Measurements from ENCODE around the gene JAK1. TPM values are rescaled to one million over a fixed set of nuclear protein-coding genes. Genes with fewer than 3 reads are reported as not detected.
A peak's percentile ranks its signal among the peaks of the same experiment; 100 is the strongest.

Gene JAK1
- total RNA-seq, 1 experiment from 2014 or later, result 130 TPM

DNA sequence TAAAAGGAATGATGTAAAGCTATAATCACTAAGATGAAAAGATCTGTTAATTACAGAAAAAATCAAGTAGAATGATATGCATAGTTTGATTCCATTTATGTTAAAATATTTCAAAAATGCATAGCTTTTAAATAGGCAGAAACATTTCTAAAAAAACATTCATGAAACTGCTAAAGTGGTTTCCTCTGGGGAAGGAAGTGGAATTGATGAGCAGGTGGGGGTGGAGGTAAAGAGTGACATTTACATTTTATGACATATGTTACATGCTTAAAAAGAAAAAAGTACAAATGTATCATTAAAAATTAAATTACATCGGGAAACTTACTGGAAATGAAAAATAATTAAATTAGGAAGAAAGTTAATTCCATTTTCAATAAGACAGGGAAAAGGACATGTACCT, 42.8 kb upstream of the JAK1 start:
- Mint-ChIP-seq H3K27me3 (ENCODE audit: unreplicated experiment) (no peaks in the 10 kb centered on the region), H3K4me1 (ENCODE audit: low read depth, unreplicated experiment) (no peaks in the 10 kb centered on the region), H3K27ac (ENCODE audit: unreplicated experiment) (no peak overlapping the region), H3K9me3 (ENCODE audit: low read depth, unreplicated experiment) (peaks cover 2% of the 10 kb centered on the region), H3K4me3 (ENCODE audit: low read depth, unreplicated experiment) (no peak overlapping the region), H3K36me3 (ENCODE audit: insufficient read depth, unreplicated experiment) (no peaks in the 10 kb centered on the region)
- TF ChIP-seq, protein P1, sequence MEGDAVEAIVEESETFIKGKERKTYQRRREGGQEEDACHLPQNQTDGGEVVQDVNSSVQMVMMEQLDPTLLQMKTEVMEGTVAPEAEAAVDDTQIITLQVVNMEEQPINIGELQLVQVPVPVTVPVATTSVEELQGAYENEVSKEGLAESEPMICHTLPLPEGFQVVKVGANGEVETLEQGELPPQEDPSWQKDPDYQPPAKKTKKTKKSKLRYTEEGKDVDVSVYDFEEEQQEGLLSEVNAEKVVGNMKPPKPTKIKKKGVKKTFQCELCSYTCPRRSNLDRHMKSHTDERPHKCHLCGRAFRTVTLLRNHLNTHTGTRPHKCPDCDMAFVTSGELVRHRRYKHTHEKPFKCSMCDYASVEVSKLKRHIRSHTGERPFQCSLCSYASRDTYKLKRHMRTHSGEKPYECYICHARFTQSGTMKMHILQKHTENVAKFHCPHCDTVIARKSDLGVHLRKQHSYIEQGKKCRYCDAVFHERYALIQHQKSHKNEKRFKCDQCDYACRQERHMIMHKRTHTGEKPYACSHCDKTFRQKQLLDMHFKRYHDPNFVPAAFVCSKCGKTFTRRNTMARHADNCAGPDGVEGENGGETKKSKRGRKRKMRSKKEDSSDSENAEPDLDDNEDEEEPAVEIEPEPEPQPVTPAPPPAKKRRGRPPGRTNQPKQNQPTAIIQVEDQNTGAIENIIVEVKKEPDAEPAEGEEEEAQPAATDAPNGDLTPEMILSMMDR (IDR thresholded peaks at IDR 0.05; ENCODE audit: unreplicated experiment), result no peak
- BruUV-seq (replicated peaks), result no TSS peak
- CTCF ChIA-PET, result no interaction called here
- intact Hi-C loops (cut with micrococcal nuclease; ENCODE audit: unreplicated experiment), result no loop called here
- no peak for DNase-seq

DNA sequence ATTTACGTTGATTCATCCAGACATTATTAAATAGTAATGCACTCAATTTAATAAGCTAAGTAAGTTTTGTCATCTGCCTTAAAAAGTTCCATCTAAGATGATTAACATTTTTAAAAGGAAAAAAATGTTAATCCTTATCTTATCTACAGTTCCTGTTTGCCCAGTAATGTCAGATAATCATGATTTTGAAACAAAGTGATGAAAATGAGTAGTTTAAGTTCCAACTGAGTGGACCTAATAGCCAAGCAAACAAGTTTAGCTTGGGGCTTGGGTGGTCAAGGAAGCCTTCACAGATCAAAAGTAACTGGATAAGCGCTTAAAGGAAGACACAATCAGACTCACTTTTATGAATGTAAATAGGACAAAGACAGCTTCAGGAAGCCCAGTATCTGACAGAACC, 40.5 kb upstream of the JAK1 start:
- no TSS peak for BruUV-seq (replicated peaks)
- intact Hi-C loops (cut with micrococcal nuclease; ENCODE audit: unreplicated experiment), result no loop called here
- TF ChIP-seq, protein P1 (IDR thresholded peaks at IDR 0.05; ENCODE audit: unreplicated experiment), result no peak
- Mint-ChIP-seq H3K4me1 (ENCODE audit: low read depth, unreplicated experiment) (no peaks in the 10 kb centered on the region), H3K27ac (ENCODE audit: unreplicated experiment) (no peak overlapping the region), H3K4me3 (ENCODE audit: low read depth, unreplicated experiment) (no peak overlapping the region), H3K9me3 (ENCODE audit: low read depth, unreplicated experiment) (no peaks in the 10 kb centered on the region), H3K36me3 (ENCODE audit: insufficient read depth, unreplicated experiment) (peaks cover 14% of the 10 kb centered on the region), H3K27me3 (ENCODE audit: unreplicated experiment) (no peaks in the 10 kb centered on the region)
- CTCF ChIA-PET, result no interaction called here
- DNase-seq, result no peak

DNA sequence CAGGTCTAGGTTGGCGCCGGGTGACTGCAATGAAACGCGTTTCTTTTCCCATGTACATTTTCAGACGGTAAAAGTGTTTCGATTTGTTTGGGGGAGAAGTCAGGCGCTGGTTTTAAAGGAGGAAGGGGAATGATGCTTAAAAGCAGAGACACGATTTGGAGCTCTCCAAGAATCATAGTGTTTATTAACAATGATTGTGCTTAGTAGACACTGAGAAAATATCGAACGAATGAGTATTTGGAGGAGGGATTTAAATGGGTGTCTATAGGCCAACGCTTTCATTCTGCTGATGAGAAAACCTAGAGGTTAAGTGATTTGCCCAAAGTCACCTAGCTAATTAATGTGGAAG, 36.9 kb upstream of the JAK1 start:
- intact Hi-C loops (cut with micrococcal nuclease; ENCODE audit: unreplicated experiment), result no loop called here
- BruUV-seq (replicated peaks), result TSS peak; percentile 89
- H3K4me1 Mint-ChIP-seq (ENCODE audit: low read depth, unreplicated experiment), result no peaks in the 10 kb centered on the region
- TF ChIP-seq, protein P1 (IDR thresholded peaks at IDR 0.05; ENCODE audit: unreplicated experiment), result no peak
- H3K36me3 Mint-ChIP-seq (ENCODE audit: insufficient read depth, unreplicated experiment), result peaks cover 14% of the 10 kb centered on the region
- DNase-seq, result no peak
- H3K9me3 Mint-ChIP-seq (ENCODE audit: low read depth, unreplicated experiment), result peaks cover 2% of the 10 kb centered on the region
- peak overlapping the region; percentile 65 for H3K4me3 Mint-ChIP-seq (ENCODE audit: low read depth, unreplicated experiment)
- H3K27ac Mint-ChIP-seq (ENCODE audit: unreplicated experiment), result peak overlapping the region; percentile 22
- H3K27me3 Mint-ChIP-seq (ENCODE audit: unreplicated experiment), result no peaks in the 10 kb centered on the region
- CTCF ChIA-PET, result interaction anchor here (0.6 to 1.0 kb wide), 2 partner anchors 17 to 413 kb away, joined by 3 to 5 read pairs; no protein-coding TSS in a partner anchor

- intact Hi-C loops (cut with micrococcal nuclease; ENCODE audit: unreplicated experiment), result no loop called here
- peak overlapping the region; percentile 22 for H3K27ac Mint-ChIP-seq (ENCODE audit: unreplicated experiment)
- peaks cover 14% of the 10 kb centered on the region for H3K36me3 Mint-ChIP-seq (ENCODE audit: insufficient read depth, unreplicated experiment)
- H3K4me1 Mint-ChIP-seq (ENCODE audit: low read depth, unreplicated experiment), result no peaks in the 10 kb centered on the region
- peak; percentile 84 for DNase-seq
- no peaks in the 10 kb centered on the region for H3K27me3 Mint-ChIP-seq (ENCODE audit: unreplicated experiment)
- peak overlapping the region; percentile 65 for H3K4me3 Mint-ChIP-seq (ENCODE audit: low read depth, unreplicated experiment)
- TF ChIP-seq, protein P1 (IDR thresholded peaks at IDR 0.05; ENCODE audit: unreplicated experiment), result no peak
- peaks cover 2% of the 10 kb centered on the region for H3K9me3 Mint-ChIP-seq (ENCODE audit: low read depth, unreplicated experiment)
- BruUV-seq (replicated peaks), result no TSS peak
- CTCF ChIA-PET, result interaction anchor here (0.5 to 1.3 kb wide), 4 partner anchors 18 to 108 kb away, joined by 3 to 9 read pairs (median 4); no protein-coding TSS in a partner anchor
These were observed 36.4 kb upstream of the JAK1 start for GRCh38 chr1:65002508-65003315.
